K562 (cell line): ENCODE results near the gene ARHGEF1. TPM values are rescaled to one million over a fixed set of nuclear protein-coding genes. Genes with fewer than 3 reads are reported as not detected.

Source experiments
- ELF1 ChIP-seq: fragments of 200-800 bp; sonication (Bioruptor generic); IDR thresholded peaks from 2 replicates; pipeline ENCODE4 v1.6.1; 2016; ENCODE audit warnings: missing genetic modification characterization, missing compliant biosample characterization
- KLF1 ChIP-seq: fragments of 450-650 bp; IDR thresholded peaks from 2 replicates; pipeline ENCODE4 v1.6.1; 2016; ENCODE audit warnings: missing genetic modification characterization, missing compliant biosample characterization
- MAFK ChIP-seq: IDR thresholded peaks from 2 replicates; pipeline ENCODE4 v1.6.1; 2011; ENCODE audit warnings: low read length, improper control_type of control experiment
- MECOM ChIP-seq: fragments of 250-450 bp; sonication (Bioruptor Pico); IDR thresholded peaks from 2 replicates; pipeline ENCODE4 v1.8.0; 2022; ENCODE audit warnings: inconsistent platforms
- MEF2A ChIP-seq: IDR thresholded peaks from 2 replicates; pipeline ENCODE4 v1.6.1; 2011; ENCODE audit warnings: low read depth, mild to moderate bottlenecking, low read length, moderate library complexity; ENCODE audit not compliant: control insufficient read depth
- MEIS2 ChIP-seq: fragments of 450-650 bp; IDR thresholded peaks from 2 replicates; pipeline ENCODE4 v1.6.1; 2014; ENCODE audit warnings: mild to moderate bottlenecking; ENCODE audit not compliant: partially characterized antibody
- MTA3 ChIP-seq: fragments of 450-650 bp; formaldehyde crosslinking; IDR thresholded peaks from 2 replicates; pipeline ENCODE4 v1.6.1; 2017; ENCODE audit warnings: mild to moderate bottlenecking, borderline replicate concordance
- MXI1 ChIP-seq: IDR thresholded peaks from 2 replicates; pipeline ENCODE4 v1.6.1; 2011; ENCODE audit warnings: low read depth, mild to moderate bottlenecking, improper control_type of control experiment, low read length
- NELFE ChIP-seq: IDR thresholded peaks from 2 replicates; pipeline ENCODE4 v1.6.1; 2011; ENCODE audit warnings: mild to moderate bottlenecking; ENCODE audit not compliant: insufficient read depth, insufficient read length
- SAP30 ChIP-seq: fragments of 200-600 bp; sonication (generic); IDR thresholded peaks from 2 replicates; pipeline ENCODE4 v1.6.1; 2012; ENCODE audit warnings: borderline replicate concordance, low read depth, mild to moderate bottlenecking, moderate library complexity, low read length, control low read depth, inconsistent platforms; ENCODE audit not compliant: insufficient read depth, poor library complexity, severe bottlenecking
- SMAD3 ChIP-seq: fragments of 450-650 bp; formaldehyde crosslinking; conservative IDR thresholded peaks from 2 replicates; pipeline ENCODE4 v1.4.0; 2020; ENCODE audit warnings: mild to moderate bottlenecking
- SRF ChIP-seq, 2 experiments: fragments of 250-450, 450-650 bp in 1 of 2; sonication (Bioruptor Pico) in 1 of 2; sonication (generic) in 1 of 2; formaldehyde crosslinking; IDR thresholded peaks; 2 replicates each; pipeline versions ENCODE4 v1.5.0 to v1.5.1; 2020 to 2022; ENCODE audit warnings: mild to moderate bottlenecking in 1 of 2, missing genetic modification reagents in 1 of 2
- SUPT5H ChIP-seq: fragments of 450-650 bp; IDR thresholded peaks from 2 replicates; pipeline ENCODE4 v1.6.1; 2016
- THRAP3 ChIP-seq: fragments of 450-650 bp; IDR thresholded peaks from 2 replicates; pipeline ENCODE4 v1.6.1; 2016; ENCODE audit warnings: mild to moderate bottlenecking, inconsistent platforms, borderline replicate concordance
- XRCC4 ChIP-seq: IDR thresholded peaks from one replicate; pipeline ENCODE4 v1.6.1; 2011; ENCODE audit not compliant: insufficient read depth, insufficient read length; ENCODE audit errors: extremely low read depth
- ZC3H11A ChIP-seq: IDR thresholded peaks from 2 replicates; pipeline ENCODE4 v1.6.1; 2012; ENCODE audit warnings: low read depth, low read length, improper control_type of control experiment
- polyA plus RNA-seq, 8 experiments: library from polyadenylated mRNA; depleted of rRNA in 4 of 8; stranded (reverse) in 5 of 8; unstranded in 3 of 8; fragments of >200 nt; fragmentation: Nextera tagmentation in 2 of 8; fragmentation: Illumina TruSeq in 1 of 8; extraction: Ambion mirVana in 2 of 8; extraction: Trizol in 1 of 8; gene quantifications; 2 replicates each; pipeline versions ENCODE4 v1.2.1 to v1.2.3, GENCODE V29; 2011 to 2014; ENCODE audit warnings: inconsistent platforms in 1 of 8, missing spikeins in 1 of 8
- total RNA-seq, 7 experiments: library from RNA; depleted of rRNA in 6 of 7; stranded (reverse); fragments of >200 nt in 6 of 7; fragmentation: Illumina TruSeq in 2 of 7; extraction: Trizol in 2 of 7; gene quantifications; 2 replicates each; pipeline versions ENCODE4 v1.2.1 to v1.2.3, GENCODE V29; 2011 to 2021; ENCODE audit warnings: low replicate concordance in 1 of 7
- TF ChIP-seq, protein P1 (sequence below): fragments of 150-350 bp; conservative IDR thresholded peaks from 2 replicates; pipeline ENCODE4 v1.6.1; 2014; ENCODE audit warnings: low read length
- TF ChIP-seq, protein P2 (sequence below): fragments of 250-450 bp; sonication (Bioruptor Pico); IDR thresholded peaks from 2 replicates; pipeline ENCODE4 v1.8.0; 2021; ENCODE audit warnings: mild to moderate bottlenecking, moderate library complexity
- TF ChIP-seq, protein P3 (sequence below): fragments of 250-450 bp; sonication (Bioruptor Pico); IDR thresholded peaks from 2 replicates; pipeline ENCODE4 v1.5.1; 2021; ENCODE audit warnings: mild to moderate bottlenecking
- TF ChIP-seq, protein P4 (sequence below): conservative IDR thresholded peaks from 2 replicates; pipeline ENCODE4 v1.6.1; 2011; ENCODE audit warnings: low read depth, mild to moderate bottlenecking, low read length; ENCODE audit not compliant: control insufficient read depth
- TF ChIP-seq, protein P5 (sequence below): sonication (generic); formaldehyde crosslinking; IDR thresholded peaks from 2 replicates; pipeline ENCODE4 v1.8.1; 2022; ENCODE audit warnings: missing genetic modification reagents

The ARHGEF1 gene
- total and polyA plus RNA-seq, 9 of the 15 experiments (the other 6 are each of a cell fraction or from before 2014, with no cell fraction given) = 1.9 to 149 (median 29.8) TPM

DNA sequence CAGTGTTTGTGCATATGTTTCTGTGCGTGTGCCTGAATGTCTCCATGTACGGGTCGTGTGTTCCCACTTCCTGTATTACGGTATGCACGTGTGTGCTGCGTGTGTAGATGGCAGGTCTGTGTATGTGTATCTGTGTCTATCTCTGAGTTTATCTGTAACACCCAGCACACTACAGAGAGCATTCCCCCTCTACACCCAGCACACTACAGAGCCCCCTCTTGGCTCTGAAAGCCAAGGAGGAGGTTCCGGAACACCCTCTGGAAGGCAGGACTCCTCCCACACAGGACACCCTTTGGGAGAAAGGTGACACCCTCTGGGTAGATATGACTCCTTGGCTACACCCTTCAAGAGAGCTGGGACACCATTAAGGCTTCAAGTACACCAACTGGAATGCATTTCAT is 47.3 kb downstream of the ARHGEF1 start (continued):
- TF ChIP-seq ZC3H11A (no peak), THRAP3 (no peak), SRF (CRISPR knock-in tag; IDR thresholded peaks at IDR 0.05) (0 out of 4 replicates have a peak, but pooled peaks of 1 of the 2 experiments have one; percentile 57), SMAD3 (no peak), MEIS2 (no peak), MEF2A (no peak), SAP30 (peak; percentile 14), KLF1 (tag) (no peak), ELF1 (tag) (peak; percentile 57), MECOM (CRISPR knock-in tag) (no peak), XRCC4 (no peak), MXI1 (no peak), MAFK (no peak), MTA3 (no peak; the same call in 1 of the 2 replicates), SUPT5H (peak; percentile 57), NELFE (no peak)
- TF ChIP-seq, protein P1, sequence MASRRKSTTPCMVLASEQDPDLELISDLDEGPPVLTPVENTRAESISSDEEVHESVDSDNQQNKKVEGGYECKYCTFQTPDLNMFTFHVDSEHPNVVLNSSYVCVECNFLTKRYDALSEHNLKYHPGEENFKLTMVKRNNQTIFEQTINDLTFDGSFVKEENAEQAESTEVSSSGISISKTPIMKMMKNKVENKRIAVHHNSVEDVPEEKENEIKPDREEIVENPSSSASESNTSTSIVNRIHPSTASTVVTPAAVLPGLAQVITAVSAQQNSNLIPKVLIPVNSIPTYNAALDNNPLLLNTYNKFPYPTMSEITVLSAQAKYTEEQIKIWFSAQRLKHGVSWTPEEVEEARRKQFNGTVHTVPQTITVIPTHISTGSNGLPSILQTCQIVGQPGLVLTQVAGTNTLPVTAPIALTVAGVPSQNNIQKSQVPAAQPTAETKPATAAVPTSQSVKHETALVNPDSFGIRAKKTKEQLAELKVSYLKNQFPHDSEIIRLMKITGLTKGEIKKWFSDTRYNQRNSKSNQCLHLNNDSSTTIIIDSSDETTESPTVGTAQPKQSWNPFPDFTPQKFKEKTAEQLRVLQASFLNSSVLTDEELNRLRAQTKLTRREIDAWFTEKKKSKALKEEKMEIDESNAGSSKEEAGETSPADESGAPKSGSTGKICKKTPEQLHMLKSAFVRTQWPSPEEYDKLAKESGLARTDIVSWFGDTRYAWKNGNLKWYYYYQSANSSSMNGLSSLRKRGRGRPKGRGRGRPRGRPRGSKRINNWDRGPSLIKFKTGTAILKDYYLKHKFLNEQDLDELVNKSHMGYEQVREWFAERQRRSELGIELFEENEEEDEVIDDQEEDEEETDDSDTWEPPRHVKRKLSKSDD = no peak
- TF ChIP-seq, protein P2, sequence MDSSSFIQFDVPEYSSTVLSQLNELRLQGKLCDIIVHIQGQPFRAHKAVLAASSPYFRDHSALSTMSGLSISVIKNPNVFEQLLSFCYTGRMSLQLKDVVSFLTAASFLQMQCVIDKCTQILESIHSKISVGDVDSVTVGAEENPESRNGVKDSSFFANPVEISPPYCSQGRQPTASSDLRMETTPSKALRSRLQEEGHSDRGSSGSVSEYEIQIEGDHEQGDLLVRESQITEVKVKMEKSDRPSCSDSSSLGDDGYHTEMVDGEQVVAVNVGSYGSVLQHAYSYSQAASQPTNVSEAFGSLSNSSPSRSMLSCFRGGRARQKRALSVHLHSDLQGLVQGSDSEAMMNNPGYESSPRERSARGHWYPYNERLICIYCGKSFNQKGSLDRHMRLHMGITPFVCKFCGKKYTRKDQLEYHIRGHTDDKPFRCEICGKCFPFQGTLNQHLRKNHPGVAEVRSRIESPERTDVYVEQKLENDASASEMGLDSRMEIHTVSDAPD (CRISPR knock-in tag) = no peak
- TF ChIP-seq, protein P3, sequence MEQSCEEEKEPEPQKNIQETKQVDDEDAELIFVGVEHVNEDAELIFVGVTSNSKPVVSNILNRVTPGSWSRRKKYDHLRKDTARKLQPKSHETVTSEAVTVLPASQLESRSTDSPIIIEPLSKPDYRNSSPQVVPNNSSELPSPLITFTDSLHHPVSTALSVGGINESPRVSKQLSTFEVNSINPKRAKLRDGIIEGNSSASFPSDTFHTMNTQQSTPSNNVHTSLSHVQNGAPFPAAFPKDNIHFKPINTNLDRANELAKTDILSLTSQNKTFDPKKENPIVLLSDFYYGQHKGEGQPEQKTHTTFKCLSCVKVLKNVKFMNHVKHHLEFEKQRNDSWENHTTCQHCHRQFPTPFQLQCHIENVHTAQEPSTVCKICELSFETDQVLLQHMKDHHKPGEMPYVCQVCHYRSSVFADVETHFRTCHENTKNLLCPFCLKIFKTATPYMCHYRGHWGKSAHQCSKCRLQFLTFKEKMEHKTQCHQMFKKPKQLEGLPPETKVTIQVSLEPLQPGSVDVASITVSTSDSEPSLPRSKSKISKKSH (CRISPR knock-in tag) = no peak
- TF ChIP-seq, protein P4, sequence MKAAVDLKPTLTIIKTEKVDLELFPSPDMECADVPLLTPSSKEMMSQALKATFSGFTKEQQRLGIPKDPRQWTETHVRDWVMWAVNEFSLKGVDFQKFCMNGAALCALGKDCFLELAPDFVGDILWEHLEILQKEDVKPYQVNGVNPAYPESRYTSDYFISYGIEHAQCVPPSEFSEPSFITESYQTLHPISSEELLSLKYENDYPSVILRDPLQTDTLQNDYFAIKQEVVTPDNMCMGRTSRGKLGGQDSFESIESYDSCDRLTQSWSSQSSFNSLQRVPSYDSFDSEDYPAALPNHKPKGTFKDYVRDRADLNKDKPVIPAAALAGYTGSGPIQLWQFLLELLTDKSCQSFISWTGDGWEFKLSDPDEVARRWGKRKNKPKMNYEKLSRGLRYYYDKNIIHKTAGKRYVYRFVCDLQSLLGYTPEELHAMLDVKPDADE = no peak
- TF ChIP-seq, protein P5, sequence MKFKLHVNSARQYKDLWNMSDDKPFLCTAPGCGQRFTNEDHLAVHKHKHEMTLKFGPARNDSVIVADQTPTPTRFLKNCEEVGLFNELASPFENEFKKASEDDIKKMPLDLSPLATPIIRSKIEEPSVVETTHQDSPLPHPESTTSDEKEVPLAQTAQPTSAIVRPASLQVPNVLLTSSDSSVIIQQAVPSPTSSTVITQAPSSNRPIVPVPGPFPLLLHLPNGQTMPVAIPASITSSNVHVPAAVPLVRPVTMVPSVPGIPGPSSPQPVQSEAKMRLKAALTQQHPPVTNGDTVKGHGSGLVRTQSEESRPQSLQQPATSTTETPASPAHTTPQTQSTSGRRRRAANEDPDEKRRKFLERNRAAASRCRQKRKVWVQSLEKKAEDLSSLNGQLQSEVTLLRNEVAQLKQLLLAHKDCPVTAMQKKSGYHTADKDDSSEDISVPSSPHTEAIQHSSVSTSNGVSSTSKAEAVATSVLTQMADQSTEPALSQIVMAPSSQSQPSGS (CRISPR knock-in tag) = no peak
